Erythroblast (primary cell): ENCODE results near the gene RPL3.

Experiments
- GATA1 ChIP-seq: IDR thresholded peaks from 2 replicates; pipeline ENCODE4 v1.6.1; 2011; ENCODE audit warnings: low read depth, mild to moderate bottlenecking, control low read depth, low read length, moderate library complexity
- POLR2A ChIP-seq: IDR thresholded peaks from 2 replicates; pipeline ENCODE4 v1.6.1; 2011; ENCODE audit warnings: mild to moderate bottlenecking, low read length

DNA sequence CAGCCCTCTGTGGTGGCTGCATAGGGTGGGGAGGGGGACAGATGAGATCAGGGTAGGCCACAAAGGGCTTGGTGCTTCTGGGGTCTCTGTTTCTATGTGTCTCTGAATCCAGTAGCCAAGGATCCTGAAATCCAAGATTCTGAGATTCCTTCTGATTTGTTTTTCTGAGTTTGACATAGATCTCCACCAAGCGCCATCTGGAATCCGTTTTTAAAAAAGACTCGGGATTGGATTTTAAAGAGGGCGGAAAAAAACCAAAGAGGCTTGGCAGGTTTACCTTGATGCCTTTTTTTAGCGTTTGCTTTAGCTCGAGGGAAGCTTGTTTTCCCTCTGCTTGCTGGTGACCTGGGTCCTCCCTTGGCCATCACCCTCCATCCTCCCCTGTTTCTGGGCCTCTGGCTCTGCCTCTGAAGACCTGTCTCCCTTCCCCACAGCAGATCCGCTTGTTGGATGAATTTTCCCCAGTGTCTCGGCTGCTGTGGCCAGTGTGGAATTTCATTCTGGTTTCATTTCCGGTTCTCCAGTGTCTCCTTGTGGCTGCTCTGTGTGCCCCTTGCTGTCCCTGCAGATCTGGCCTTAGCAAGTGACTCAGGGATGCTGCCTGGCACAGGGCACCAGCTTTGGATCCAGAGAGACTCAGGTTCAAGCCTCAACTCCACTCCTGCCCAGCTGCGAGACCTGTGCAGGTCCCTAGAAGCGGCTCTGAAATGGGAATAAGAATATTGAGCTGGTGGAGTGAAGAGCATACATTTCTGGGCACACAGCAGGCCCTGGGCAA lies 45.5 kb upstream of the RPL3 start:
- no peak for TF ChIP-seq POLR2A
- no peak for TF ChIP-seq GATA1
